Upper lobe of left lung (tissue), 6 donors: Measurements from ENCODE around the gene CDC26. TPM values are rescaled to one million over a fixed set of nuclear protein-coding genes. Genes with fewer than 3 reads are reported as not detected.

Experiments used
- ATAC-seq, 2 donors: fragments of 200-7000 bp; cut with Tn5 transposase; one replicate each; pipeline ENCODE4 v1.9.1; 2022; ENCODE audit warnings: mild to moderate bottlenecking in 2 of 2, moderate library complexity in 2 of 2; ENCODE audit not compliant: low FRiP score in 2 of 2
- DNase-seq, 2 donors: peaks; one replicate each; pipeline ENCODE4 v3.0.0-alpha.2; 2019 to 2020
- H3K27ac ChIP-seq, 4 donors: fragments of 200-600 bp; sonication (generic); one replicate each; pipeline ENCODE4 v1.5.1; 2016 to 2019
- H3K27me3 ChIP-seq, 4 donors: fragments of 200-600 bp; sonication (generic); one replicate each; pipeline ENCODE4 v1.5.1; 2017 to 2019
- H3K36me3 ChIP-seq, 4 donors: fragments of 200-600 bp; sonication (generic); one replicate each; pipeline ENCODE4 v1.5.1; 2016 to 2019
- H3K4me1 ChIP-seq, 4 donors: fragments of 200-600 bp; sonication (generic); one replicate each; pipeline ENCODE4 v1.5.1; 2018 to 2019
- H3K4me3 ChIP-seq, 4 donors: fragments of 200-600 bp; sonication (generic); one replicate each; pipeline ENCODE4 v1.5.1; 2017 to 2019; ENCODE audit warnings: mild to moderate bottlenecking in 2 of 4, moderate library complexity in 1 of 4
- H3K9me3 ChIP-seq, 4 donors: fragments of 200-600 bp; sonication (generic); one replicate each; pipeline ENCODE4 v1.5.1; 2018 to 2019
- EP300 ChIP-seq, 4 donors: sonication (generic); formaldehyde crosslinking; IDR thresholded peaks; one replicate each; pipeline ENCODE4 v1.5.1; 2017; ENCODE audit warnings: antibody characterized with exemption in 4 of 4, control low read depth in 2 of 4
- POLR2A ChIP-seq, 4 donors: fragments of 450-650 bp; IDR thresholded peaks; one replicate each; pipeline ENCODE4 v1.5.1; 2016 to 2017; ENCODE audit warnings: antibody characterized with exemption in 4 of 4, mild to moderate bottlenecking in 2 of 4
- POLR2AphosphoS5 ChIP-seq, 2 donors: sonication (generic); formaldehyde crosslinking; IDR thresholded peaks; one replicate each; pipeline ENCODE4 v1.5.1; 2017; ENCODE audit warnings: antibody characterized with exemption in 2 of 2
- WGBS, 2 donors: methylation state at CpG; one replicate each; pipeline ENCODE4 v1.1.5; 2017 to 2018; 5-methylcytosine and 5-hydroxymethylcytosine counted together
- total RNA-seq, 6 donors: library from RNA; depleted of rRNA in 4 of 6; stranded (reverse); fragments of >200 nt in 4 of 6; gene quantifications; one replicate each; pipeline versions ENCODE4 v1.1.0 to v1.2.1, GENCODE V29; 2016 to 2021
- TF ChIP-seq, protein P1 (sequence below), 6 experiments: fragments of 450-650 bp in 4 of 6; fragments of 200-600 bp in 2 of 6; sonication (generic) in 2 of 6; IDR thresholded peaks; one replicate each; pipeline ENCODE4 v1.5.1; 2016 to 2019; ENCODE audit warnings: antibody characterized with exemption in 6 of 6
- donor health status: DM: no; HTN: no; CAD: no; lungs with moderate emphysema.
- donor health status: DM: no; HTN: yes; CAD: no; lungs with severe emphysema.

Gene CDC26
- total RNA-seq, 6 donors from 2014 or later, result 17.7 to 41.9 (median 28.4) TPM

DNA sequence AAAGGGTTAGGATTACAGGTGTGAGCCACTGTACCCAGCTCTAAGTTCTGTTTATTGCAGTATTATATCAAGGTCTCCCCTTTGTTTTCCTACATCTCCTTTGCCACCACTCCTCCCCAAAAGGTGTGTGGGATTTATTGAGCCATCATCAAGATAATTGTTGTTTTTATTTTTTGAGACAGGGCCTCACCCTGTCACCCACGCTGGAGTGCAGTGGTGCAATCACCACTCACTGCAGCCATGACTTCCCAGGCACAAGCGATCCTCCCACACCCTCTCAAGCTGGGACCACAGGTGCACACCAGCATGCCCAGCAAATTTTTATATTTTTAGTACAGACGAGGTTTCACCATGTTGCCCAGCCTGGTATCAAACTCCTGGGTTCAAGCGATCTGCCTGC, 29.5 kb downstream of the CDC26 start:
- no peak for TF ChIP-seq EP300 (IDR thresholded peaks at IDR 0.05)
- TF ChIP-seq POLR2AphosphoS5 (IDR thresholded peaks at IDR 0.05), result no peak
- TF ChIP-seq, protein P1, sequence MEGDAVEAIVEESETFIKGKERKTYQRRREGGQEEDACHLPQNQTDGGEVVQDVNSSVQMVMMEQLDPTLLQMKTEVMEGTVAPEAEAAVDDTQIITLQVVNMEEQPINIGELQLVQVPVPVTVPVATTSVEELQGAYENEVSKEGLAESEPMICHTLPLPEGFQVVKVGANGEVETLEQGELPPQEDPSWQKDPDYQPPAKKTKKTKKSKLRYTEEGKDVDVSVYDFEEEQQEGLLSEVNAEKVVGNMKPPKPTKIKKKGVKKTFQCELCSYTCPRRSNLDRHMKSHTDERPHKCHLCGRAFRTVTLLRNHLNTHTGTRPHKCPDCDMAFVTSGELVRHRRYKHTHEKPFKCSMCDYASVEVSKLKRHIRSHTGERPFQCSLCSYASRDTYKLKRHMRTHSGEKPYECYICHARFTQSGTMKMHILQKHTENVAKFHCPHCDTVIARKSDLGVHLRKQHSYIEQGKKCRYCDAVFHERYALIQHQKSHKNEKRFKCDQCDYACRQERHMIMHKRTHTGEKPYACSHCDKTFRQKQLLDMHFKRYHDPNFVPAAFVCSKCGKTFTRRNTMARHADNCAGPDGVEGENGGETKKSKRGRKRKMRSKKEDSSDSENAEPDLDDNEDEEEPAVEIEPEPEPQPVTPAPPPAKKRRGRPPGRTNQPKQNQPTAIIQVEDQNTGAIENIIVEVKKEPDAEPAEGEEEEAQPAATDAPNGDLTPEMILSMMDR (IDR thresholded peaks at IDR 0.05), result no peak
- TF ChIP-seq POLR2A (IDR thresholded peaks at IDR 0.05), result no peak
- ATAC-seq, result no peak
- 80 to 93% methylated on average over 4 of the region's 4 CpGs for WGBS, 2 donors

DNA sequence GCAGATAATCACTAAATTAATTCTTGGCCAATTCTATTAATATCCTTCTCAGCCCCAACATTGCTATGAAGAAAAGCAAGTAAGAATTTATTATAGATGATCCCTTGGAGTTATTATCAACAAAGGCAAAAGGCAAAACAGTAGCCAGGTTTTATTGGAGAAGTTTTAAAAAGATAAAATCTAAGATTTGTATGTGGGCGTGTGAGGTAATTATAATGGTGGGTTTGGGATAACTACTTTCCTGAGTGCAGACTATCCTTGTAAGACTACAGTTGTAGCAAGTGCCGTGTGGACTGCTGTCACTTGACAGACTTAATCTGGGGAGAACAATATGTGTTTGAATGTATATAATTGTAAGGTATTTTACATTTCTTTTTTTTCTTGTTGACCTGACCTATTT, 30.8 kb downstream of the CDC26 start:
- H3K4me3 ChIP-seq, result no peak overlapping the region
- ATAC-seq, result no peak
- DNase-seq, result no peak
- H3K9me3 ChIP-seq, result no peaks in the 10 kb centered on the region
- no peaks in the 10 kb centered on the region for H3K27me3 ChIP-seq
- H3K27ac ChIP-seq, result no peak overlapping the region
- WGBS, 2 donors, result 83 to 90% methylated on average over 2 of the region's 2 CpGs
- TF ChIP-seq POLR2AphosphoS5 (IDR thresholded peaks at IDR 0.05) (no peak), POLR2A (IDR thresholded peaks at IDR 0.05) (no peak), EP300 (IDR thresholded peaks at IDR 0.05) (no peak)
- H3K4me1 ChIP-seq, result no peaks in the 10 kb centered on the region
- H3K36me3 ChIP-seq, result no peaks in the 10 kb centered on the region

More for the DNA sequence above, 29.5 kb downstream of the CDC26 start:
- Histone ChIP-seq H3K4me3 (no peak overlapping the region), H3K36me3 (no peaks in the 10 kb centered on the region), H3K4me1 (no peaks in the 10 kb centered on the region), H3K27ac (no peak overlapping the region), H3K9me3 (no peaks in the 10 kb centered on the region), H3K27me3 (no peaks in the 10 kb centered on the region)
- no peak for DNase-seq

DNA sequence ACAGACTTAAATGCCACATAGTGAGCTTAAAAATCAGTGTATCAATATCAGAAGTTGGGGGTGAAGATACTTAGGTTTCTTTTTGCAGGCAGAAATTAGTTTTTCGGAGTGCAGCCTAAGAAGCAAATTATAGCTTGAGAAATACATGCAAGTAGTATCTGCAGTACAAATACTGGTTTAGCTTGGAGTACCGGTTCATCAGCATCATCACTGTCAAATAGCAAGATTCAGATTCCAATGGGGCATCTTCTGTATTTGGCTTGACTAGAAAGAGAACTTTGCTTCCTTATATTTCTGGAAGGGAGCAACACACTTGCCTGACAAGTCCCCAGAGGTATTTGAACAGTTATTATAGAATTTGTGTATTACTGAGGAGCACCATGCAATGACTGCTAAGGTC, 34.2 kb downstream of the CDC26 start:
- Histone ChIP-seq H3K9me3 (no peaks in the 10 kb centered on the region), H3K4me1 (peaks cover 0 to 4% (median 2%) of the 10 kb centered on the region in 4 donors), H3K27me3 (no peaks in the 10 kb centered on the region), H3K27ac (no peak overlapping the region), H3K36me3 (no peaks in the 10 kb centered on the region), H3K4me3 (no peak overlapping the region)
- no peak for ATAC-seq
- WGBS, 2 donors, result 96 to 97% methylated on average over 2 of the region's 2 CpGs
- no peak for DNase-seq
- TF ChIP-seq POLR2A (IDR thresholded peaks at IDR 0.05) (no peak), EP300 (IDR thresholded peaks at IDR 0.05) (no peak), POLR2AphosphoS5 (IDR thresholded peaks at IDR 0.05) (no peak)
- TF ChIP-seq, protein P1 (IDR thresholded peaks at IDR 0.05), result no peak

DNA sequence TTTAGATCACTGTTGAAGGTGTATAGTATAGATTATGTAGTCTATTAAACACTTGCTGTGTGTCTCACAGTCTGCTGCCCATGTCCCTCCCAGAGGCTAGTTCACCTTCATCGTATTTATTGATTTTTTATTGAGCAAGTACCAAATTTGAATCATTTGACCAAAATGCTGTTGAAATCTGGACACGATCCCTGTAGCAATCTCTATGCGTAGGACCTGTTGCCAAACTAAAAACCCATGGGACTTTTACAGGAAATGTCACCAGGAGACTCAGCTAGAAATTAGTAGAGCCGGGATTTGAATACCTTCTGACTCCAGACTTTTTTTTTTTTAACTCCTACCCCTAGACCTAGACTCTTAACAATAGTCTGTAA, 36.5 kb downstream of the CDC26 start:
- Histone ChIP-seq H3K36me3 (no peaks in the 10 kb centered on the region), H3K4me1 (peaks cover 3 to 16% (median 8%) of the 10 kb centered on the region in 4 donors), H3K27ac (no peak overlapping the region), H3K27me3 (no peaks in the 10 kb centered on the region), H3K4me3 (no peak overlapping the region), H3K9me3 (no peaks in the 10 kb centered on the region)
- TF ChIP-seq, protein P1 (IDR thresholded peaks at IDR 0.05), result no peak
- TF ChIP-seq POLR2A (IDR thresholded peaks at IDR 0.05) (no peak), POLR2AphosphoS5 (IDR thresholded peaks at IDR 0.05) (no peak), EP300 (IDR thresholded peaks at IDR 0.05) (no peak)
- ATAC-seq (no peak), DNase-seq (no peak)
- 58 to 67% methylated on average over 4 of the region's 4 CpGs for WGBS, 2 donors

DNA sequence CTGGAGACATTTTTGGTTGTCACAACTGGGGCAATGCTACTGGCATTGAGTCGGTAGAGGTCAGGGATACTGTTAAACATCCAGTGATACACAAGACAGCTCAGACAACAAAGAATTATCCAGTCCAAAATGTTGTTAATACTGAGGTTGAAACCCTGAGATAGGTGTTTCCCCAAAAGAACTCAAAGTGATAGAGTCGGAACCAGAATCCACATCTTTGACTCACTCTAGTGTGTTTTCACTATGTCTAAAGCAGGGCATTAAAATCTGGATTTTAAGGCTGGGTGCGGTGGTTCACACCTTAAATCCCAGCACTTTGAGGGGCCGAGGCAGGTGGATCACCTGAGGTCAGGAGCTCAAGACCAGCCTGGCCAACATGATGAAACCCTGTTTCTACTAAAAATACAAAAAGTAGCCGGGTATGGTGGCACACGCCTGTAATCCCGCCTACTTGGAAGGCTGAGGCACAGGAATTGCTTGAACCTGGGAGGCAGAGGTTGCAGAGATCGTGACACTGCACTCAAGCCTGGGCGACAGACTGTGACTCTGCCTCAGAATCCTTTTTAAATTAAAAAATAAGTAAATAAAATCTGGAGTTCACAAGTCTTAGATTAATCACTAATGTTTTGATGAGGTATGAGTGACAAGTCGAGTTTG, 37.0 kb downstream of the CDC26 start:
- no peaks in the 10 kb centered on the region for H3K36me3 ChIP-seq
- WGBS, 2 donors, result 86 to 92% methylated on average over 10 of the region's 10 CpGs
- ATAC-seq (no peak), DNase-seq (no peak)
- no peak for TF ChIP-seq EP300 (IDR thresholded peaks at IDR 0.05)
- TF ChIP-seq POLR2A (IDR thresholded peaks at IDR 0.05), result no peak
- TF ChIP-seq POLR2AphosphoS5 (IDR thresholded peaks at IDR 0.05), result no peak
- TF ChIP-seq, protein P1 (IDR thresholded peaks at IDR 0.05), result no peak
- peaks cover 8 to 22% (median 13%) of the 10 kb centered on the region in 4 donors for H3K4me1 ChIP-seq
- no peaks in the 10 kb centered on the region for H3K9me3 ChIP-seq
- H3K4me3 ChIP-seq, result no peak overlapping the region
- H3K27ac ChIP-seq, result no peak overlapping the region
- no peaks in the 10 kb centered on the region for H3K27me3 ChIP-seq
